Endothelial cell of umbilical vein (primary cell): ENCODE results near the gene CHIC2.

ENCODE experiments used
- CTCF ChIP-seq, 2 donors: IDR thresholded peaks; 1 replicate in 1 of 2; 2 replicates in 1 of 2; pipeline ENCODE4 v1.5.1; 2011; ENCODE audit warnings: low read length in 2 of 2, mild to moderate bottlenecking in 2 of 2, moderate library complexity in 2 of 2, control low read depth in 1 of 2, inconsistent platforms in 1 of 2, low read depth in 1 of 2; ENCODE audit not compliant: insufficient read depth in 1 of 2; ENCODE audit errors: extremely low read depth in 1 of 2
- EZH2 ChIP-seq: IDR thresholded peaks from 2 replicates; pipeline ENCODE4 v1.6.1; 2012; ENCODE audit warnings: borderline replicate concordance, low read depth, mild to moderate bottlenecking, moderate library complexity, low read length, inconsistent platforms; ENCODE audit not compliant: severe bottlenecking
- MAX ChIP-seq: IDR thresholded peaks from 2 replicates; pipeline ENCODE4 v1.6.1; 2011; ENCODE audit not compliant: insufficient read depth, insufficient read length
- POLR2A ChIP-seq: IDR thresholded peaks from 2 replicates; pipeline ENCODE4 v1.6.1; 2012; ENCODE audit warnings: low read depth, mild to moderate bottlenecking, control low read depth, low read length
- POLR2AphosphoS5 ChIP-seq: IDR thresholded peaks from 2 replicates; pipeline ENCODE4 v1.6.1; 2012; ENCODE audit warnings: low read depth, mild to moderate bottlenecking, control low read depth, low read length, moderate library complexity; ENCODE audit not compliant: insufficient read depth

DNA sequence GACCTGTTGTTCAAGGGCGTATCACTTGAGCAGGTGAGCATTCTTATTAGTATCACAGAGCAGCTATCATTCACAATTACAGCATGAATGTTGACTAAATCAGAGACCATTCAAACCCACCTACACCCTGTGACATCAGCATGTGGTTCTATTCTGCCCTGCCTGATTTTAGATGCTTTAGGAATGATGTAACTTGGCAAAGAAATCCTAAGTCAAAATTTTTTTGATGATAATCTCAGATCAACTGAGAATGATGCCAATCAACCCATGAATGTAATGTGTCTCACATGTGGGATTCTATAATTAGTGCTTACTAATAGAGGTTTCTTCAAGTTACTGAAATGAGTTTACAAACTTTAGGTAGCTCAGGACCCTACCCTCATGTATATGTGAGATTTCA lies 13.4 kb upstream of the CHIC2 start:
- TF ChIP-seq CTCF (IDR thresholded peaks at IDR 0.05; ENCODE audit: extremely low read depth in 1 of 2, insufficient read depth in 1 of 2, low read depth in 1 of 2, low read length in 2 of 2): no peak
- TF ChIP-seq MAX: no peak
- no peak for TF ChIP-seq POLR2A
- no peak for TF ChIP-seq EZH2
- no peak for TF ChIP-seq POLR2AphosphoS5
